ENCODE data around the gene ERN1. TPM values are rescaled to one million over a fixed set of nuclear protein-coding genes. Genes with fewer than 3 reads are reported as not detected.
"Not testable (repeated sequence)": the region's sequence is repeated elsewhere in the genome, so short reads cannot be mapped to it uniquely, and the experiment has no call there.

ERN1 gene
- total RNA-seq, 1 donor from 2014 or later, result 52.6 TPM

GRCh38 chr17:64174686-64175456 is 44.9 kb upstream of the ERN1 start:
- ATAC-seq (peak; percentile 89), DNase-seq (peak; percentile 70)
- Histone ChIP-seq H3K36me3 (peaks cover 13% of the 10 kb centered on the region), H3K4me3 (no peak overlapping the region), H3K27ac (peak overlapping the region; percentile 64), H3K9me3 (no peaks in the 10 kb centered on the region), H3K4me1 (peaks cover 39% of the 10 kb centered on the region), H3K27me3 (no peaks in the 10 kb centered on the region)
- intact Hi-C loops (cut with DNase I), result no loop called here
- TF ChIP-seq CTCF (IDR thresholded peaks at IDR 0.05), result no peak

- no peak for TF ChIP-seq CTCF (IDR thresholded peaks at IDR 0.05)
- intact Hi-C loops (cut with DNase I), result no loop called here
- Histone ChIP-seq H3K27ac (peak overlapping the region; percentile 64), H3K4me1 (peaks cover 39% of the 10 kb centered on the region), H3K4me3 (no peak overlapping the region), H3K27me3 (no peaks in the 10 kb centered on the region), H3K36me3 (peaks cover 13% of the 10 kb centered on the region), H3K9me3 (no peaks in the 10 kb centered on the region)
- DNase-seq (no peak), ATAC-seq (no peak)
Observed at GRCh38 chr17:64173646-64174045, 43.7 kb upstream of the ERN1 start.

GRCh38 chr17:64172510-64172909 is 42.6 kb upstream of the ERN1 start:
- no peak for TF ChIP-seq CTCF (IDR thresholded peaks at IDR 0.05)
- Histone ChIP-seq H3K27ac (no peak overlapping the region), H3K36me3 (peaks cover 13% of the 10 kb centered on the region), H3K4me3 (no peak overlapping the region), H3K9me3 (no peaks in the 10 kb centered on the region), H3K27me3 (no peaks in the 10 kb centered on the region), H3K4me1 (peaks cover 34% of the 10 kb centered on the region)
- intact Hi-C loops (cut with DNase I), result no loop called here
- DNase-seq (no peak), ATAC-seq (peak; percentile 5)

GRCh38 chr17:64171041-64171440 is 41.1 kb upstream of the ERN1 start:
- ATAC-seq (no peak), DNase-seq (no peak)
- H3K36me3 ChIP-seq, result peaks cover 13% of the 10 kb centered on the region
- no peak overlapping the region for H3K27ac ChIP-seq
- intact Hi-C loops (cut with DNase I), result no loop called here
- no peaks in the 10 kb centered on the region for H3K9me3 ChIP-seq
- H3K27me3 ChIP-seq, result no peaks in the 10 kb centered on the region
- H3K4me3 ChIP-seq, result no peak overlapping the region
- H3K4me1 ChIP-seq, result peaks cover 22% of the 10 kb centered on the region
- no peak for TF ChIP-seq CTCF (IDR thresholded peaks at IDR 0.05)

- H3K9me3 ChIP-seq, result no peaks in the 10 kb centered on the region
- no peak for ATAC-seq
- H3K27ac ChIP-seq, result no peak overlapping the region
- no peak overlapping the region for H3K4me3 ChIP-seq
- no peak for DNase-seq
- peaks cover 13% of the 10 kb centered on the region for H3K36me3 ChIP-seq
- intact Hi-C loops (cut with DNase I), result no loop called here
- H3K27me3 ChIP-seq, result no peaks in the 10 kb centered on the region
- peaks cover 15% of the 10 kb centered on the region for H3K4me1 ChIP-seq
- TF ChIP-seq CTCF (IDR thresholded peaks at IDR 0.05), result no peak
Observed at GRCh38 chr17:64170286-64170685, 40.3 kb upstream of the ERN1 start.

- intact Hi-C loops (cut with DNase I); H3K27ac ChIP-seq; ATAC-seq; H3K27me3 ChIP-seq; H3K4me3 ChIP-seq; H3K9me3 ChIP-seq; DNase-seq; H3K4me1 ChIP-seq: not testable (repeated sequence)
- peaks cover 13% of the 10 kb centered on the region for H3K36me3 ChIP-seq
Observed at GRCh38 chr17:64167666-64168065, 37.7 kb upstream of the ERN1 start.

Measured in upper lobe of right lung (tissue), 1 donor.